NCI-H2107 treated with DMSO at 0.1 percent for 48 hours (cell line): ENCODE data around the gene SLC22A3.
"Not testable (repeated sequence)": the region's sequence is repeated elsewhere in the genome, so short reads cannot be mapped to it uniquely, and the experiment has no call there.

Source experiments
- DNase-seq: peaks from one replicate; lab custom pipeline; 2025; ENCODE audit not compliant: unreplicated experiment; lab: John Stamatoyannopoulos, UW

Gene SLC22A3

DNA sequence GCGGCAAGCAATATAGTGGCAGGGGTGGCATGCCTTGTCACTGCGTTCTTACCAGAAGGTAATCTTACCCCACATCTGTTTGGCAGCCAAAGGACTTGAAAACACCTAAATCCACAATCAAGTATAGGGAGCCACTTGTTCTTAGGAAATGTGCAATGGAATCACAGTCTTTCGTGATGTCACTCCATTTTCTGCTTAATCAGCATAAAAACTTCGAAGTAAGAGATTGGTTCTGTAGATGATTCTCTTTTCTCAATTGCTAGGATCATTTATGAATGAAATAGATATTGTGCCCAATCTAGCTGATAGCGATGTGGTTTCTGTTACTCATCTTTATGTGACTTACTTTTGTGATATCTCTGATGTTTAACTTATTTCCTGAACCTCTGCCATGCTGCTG is 89.0 kb downstream of the SLC22A3 start:
- no peak for DNase-seq

DNA sequence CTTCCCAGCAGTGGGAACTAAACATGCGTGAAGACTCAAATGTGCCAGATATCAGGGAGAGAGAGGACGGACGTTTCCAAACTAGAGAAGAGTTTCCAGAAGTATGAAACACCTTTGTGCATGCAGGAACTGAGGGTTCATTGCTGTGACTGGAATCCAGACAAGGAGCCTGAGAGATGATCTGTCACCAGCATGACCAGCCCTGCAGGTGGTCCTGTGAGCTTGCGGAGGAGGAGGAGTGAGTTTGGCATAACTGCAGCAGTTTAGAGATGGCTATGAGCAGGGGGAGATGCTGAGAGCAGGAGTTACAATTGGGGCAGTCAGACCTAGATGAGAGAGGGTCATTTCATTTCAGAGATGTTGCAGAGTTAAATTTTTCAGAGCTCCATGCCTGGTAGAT is 89.6 kb downstream of the SLC22A3 start:
- DNase-seq = no peak

DNA sequence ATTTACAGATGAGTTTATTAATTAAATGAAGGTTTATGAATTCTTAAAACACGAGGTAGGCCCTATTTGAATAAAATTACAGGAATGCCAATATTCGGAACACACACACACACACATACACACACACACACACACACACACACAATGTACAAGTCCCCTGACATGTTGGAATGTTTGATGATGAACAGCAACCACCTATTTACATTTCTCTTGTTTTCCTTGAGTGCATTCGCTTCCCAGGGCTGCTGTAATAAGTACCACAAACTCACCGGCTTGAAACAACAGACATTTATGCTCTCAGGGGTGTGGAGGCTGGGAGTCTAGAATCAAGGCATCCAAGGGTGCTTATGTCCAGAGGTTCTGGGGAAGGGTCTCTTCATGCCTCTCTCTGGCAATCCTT is 90.3 kb downstream of the SLC22A3 start:
- no peak for DNase-seq

DNA sequence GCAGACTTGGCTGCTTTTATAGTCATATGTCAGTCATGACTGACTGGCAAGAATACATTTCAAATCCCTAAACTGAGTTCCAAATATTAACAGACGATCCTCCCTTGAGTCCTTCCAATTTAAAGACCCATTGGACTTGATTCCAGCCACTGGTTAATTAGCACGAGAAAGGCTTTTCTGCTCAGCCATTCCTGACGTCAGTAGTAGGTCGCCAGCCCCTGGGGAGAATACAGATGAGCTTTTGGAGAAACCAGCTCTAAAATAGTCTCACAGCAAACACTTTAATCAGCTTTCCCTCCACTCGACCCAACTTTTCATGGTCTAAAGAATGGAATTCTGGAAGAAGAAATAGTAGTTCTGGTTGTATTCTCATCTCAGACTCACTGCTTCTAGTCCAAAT is 91.6 kb downstream of the SLC22A3 start:
- no peak for DNase-seq

DNA sequence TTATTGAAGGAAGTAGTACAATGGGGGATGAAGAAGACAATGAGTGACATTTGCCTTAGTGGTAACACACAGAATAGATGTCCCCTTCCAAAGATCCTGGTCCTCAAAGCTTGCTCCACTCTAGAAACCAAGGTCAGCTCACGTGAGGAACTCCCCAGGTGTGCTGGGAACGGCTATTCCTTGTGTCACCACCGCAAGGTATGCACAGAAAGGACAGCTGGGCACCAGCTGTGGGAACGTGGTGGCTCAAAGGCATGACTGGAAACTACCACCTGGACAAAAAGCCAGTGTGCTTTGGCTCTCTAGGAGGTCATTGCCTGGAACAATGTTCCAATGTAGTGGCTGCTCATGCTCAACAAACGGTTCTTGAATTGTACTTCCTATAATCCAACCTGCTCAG is 94.0 kb downstream of the SLC22A3 start:
- DNase-seq = no peak

DNA sequence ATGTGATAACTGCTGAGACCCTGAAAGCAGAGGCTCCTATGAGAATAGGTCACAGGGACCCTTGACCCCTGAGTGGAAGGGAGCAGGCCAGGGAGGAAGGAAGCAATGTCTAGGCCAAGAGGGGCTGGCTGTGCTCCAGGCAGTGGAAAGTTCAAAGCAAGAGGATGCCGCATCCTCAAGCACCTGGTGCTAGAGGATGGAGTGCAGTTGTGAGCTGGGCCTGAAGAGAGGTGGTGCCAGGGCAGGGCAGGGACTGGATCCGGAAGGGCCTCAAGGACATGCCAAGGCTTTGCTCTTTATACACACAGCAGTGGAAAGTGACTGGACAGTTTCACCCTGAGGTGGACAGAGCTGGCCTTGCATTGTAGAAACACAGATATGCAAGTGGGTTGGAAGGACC is 97.0 kb downstream of the SLC22A3 start:
- no peak for DNase-seq

DNA sequence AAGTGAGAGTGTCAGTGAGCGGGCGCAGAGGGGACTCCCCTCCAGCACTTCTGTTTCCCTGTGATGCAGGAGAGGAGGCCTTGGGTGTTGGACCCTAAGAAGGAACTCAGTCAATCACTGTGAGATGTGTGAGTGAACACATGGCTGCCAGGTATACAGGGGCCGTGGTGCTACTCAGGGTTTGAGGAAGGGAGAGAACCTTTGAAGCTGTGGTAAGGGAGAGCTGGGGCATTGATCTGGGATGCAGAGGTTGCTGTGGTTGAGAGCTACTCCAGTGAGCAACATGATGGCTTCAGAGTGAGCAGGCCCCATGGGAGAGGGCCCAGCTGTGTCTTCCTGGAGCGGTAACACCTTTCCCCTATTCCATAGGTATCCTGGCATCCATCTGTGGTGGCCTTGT is 99.2 kb downstream of the SLC22A3 start:
- DNase-seq = no peak

DNA sequence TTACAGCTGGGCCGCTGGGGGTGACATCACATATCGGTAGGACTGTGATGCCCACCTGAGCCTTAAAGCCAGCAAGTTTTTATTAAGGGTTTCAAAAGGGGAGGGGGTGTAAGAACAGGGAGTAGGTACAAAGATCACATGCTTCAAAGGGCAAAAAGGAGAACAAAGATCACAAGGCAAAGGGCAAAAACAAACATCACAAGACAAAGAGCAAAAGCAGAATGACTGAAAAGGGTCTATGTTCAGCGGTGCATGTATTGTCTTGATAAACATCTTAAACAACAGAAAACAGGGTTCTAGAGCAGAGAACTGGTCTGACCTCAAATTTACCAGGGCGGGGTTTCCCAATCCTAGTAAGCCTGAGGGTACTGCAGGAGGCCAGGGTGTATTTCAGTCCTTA is 101.6 kb downstream of the SLC22A3 start:
- not testable (repeated sequence) for DNase-seq

DNA sequence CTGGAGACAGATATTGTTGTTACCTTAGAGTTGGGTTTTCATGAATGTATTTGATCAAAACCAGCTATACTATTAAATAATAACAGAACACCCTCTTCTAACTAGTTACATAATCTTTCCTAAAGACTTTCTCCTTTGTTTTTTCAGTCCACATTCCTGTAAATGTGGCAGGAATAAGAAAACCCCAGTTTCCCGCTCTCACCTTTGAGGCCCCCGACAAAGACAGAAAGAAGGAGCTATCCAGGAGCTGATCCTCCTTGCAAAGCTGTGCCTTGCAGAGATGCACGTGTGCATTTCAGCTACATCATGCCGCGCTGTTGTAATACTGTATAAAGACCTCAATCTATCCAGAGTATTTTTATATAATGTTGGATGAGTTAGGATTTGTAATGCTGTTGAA is 102.7 kb downstream of the SLC22A3 start:
- DNase-seq = no peak

DNA sequence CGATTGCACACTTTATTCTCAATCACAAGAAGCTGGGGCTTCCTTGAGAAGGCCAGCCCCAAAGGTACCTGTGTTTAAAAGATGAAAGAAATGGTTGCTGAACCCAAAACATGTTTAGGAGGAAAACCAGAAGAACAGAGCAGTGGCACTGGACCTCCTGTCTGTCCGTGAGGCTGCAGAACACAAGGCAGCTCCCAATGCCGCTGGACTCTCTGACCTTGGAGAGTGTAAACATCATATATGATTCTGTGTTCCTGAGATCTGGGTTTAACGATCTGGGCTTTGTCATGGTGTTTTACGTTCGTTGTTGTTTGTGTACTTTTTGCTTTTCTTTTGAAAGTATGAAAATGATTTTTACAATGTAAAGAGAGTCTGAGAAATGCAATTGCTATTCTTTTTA is 106.1 kb downstream of the SLC22A3 start:
- DNase-seq = no peak

DNA sequence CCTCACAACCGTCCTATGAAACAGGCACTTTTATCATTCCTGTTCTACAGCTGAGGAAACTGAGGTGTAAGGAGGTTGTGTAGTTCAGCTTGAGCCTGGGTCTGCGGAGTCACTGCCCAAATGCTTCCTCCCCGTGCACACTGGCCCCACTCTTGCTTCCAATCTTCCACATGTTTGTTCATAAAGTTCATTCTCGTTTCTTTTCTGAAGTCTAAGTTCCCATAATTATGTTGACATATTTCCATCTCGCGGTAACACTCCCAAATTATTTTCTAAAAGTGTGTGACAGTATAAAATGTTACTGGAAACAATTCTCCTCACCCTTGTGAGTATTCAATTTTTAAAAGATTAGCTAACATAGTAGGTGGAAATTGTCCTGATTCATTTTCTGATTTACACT is 106.9 kb downstream of the SLC22A3 start:
- DNase-seq = no peak

DNA sequence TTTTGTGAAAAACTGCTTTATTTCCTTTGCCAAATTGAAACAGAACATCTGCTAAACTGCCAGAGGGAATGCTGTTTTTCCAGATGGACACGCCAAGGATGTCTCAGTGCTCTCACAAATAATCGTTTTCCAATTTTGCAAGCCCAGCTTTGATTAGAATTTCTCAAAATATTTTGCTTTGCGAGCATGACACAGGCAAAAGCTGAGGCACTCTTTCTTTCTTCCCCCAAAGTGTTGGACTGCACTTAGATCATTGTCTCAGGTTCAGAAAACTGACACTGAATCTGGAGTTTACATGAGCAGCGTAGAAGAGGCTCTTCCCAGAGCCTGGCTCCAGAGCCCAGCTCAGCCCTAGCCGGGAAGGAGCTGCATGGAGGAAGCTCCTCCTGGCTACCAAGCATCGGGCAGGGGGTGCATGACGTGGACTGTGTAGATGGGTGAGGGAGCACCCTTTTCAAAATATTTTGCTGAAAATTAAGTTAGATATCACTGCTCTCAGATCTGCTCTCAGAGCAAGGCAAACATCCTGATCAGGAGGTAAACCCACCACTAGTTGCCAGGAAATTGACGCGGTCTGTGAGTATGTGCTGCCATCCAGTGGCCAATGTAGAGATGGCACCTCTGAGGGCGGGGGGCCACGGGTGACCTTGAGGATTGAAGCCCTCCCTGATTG is 107.5 kb downstream of the SLC22A3 start:
- DNase-seq = peak; percentile 29

DNA sequence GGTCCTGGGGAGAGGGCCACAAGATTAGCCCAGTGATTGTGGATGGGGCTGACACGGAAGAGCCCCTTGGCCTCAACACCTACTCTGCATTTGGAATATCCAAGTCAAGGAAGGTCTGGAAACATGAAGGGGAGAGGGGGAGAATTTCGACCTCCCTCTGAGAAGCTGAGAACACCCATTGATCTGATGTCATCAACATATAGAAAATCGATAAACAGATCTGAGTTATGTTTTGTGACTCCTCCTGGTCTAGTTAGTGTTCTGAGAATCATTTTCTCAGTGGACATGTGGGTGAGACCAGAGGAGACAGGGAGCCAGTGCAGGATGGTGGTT is 108.0 kb downstream of the SLC22A3 start:
- DNase-seq = no peak

DNA sequence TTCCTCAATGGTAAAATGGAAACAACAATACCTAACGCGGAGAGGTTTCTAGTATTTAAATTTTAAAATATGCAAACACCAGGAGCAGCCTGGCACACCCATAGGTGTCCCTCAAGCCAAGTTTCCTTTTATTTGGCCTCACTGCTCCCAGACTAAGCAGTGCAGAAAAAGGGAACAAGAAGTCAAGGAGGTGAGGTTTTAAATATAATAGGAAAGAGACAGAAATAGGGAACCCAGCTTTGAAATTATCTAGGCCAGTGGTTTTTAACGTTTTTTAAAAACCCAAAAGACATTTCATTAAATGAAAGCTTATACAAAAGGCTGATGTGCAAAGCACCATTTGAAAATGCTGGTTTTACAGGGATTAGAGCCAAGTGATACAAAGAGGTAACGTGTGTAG is 109.6 kb downstream of the SLC22A3 start:
- no peak for DNase-seq

DNA sequence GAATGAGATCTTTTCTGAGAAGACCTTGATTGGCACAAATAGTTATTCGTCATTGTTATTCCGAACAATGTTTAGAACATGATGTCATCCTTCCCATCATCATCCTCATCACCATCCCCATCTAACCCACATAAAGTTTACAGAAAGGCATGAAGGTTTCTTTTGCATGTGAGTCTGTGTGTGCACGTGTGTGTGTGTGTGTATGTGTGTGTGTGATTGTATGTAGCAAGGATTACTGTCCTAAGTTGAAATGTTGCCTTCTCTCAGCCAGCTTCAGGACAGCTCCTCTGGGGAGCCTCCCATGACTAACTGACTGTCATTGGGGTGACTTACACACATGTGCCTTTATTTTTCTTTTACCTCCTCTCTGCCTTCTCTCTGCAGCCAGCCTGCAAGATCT is 113.5 kb downstream of the SLC22A3 start:
- DNase-seq = no peak

DNA sequence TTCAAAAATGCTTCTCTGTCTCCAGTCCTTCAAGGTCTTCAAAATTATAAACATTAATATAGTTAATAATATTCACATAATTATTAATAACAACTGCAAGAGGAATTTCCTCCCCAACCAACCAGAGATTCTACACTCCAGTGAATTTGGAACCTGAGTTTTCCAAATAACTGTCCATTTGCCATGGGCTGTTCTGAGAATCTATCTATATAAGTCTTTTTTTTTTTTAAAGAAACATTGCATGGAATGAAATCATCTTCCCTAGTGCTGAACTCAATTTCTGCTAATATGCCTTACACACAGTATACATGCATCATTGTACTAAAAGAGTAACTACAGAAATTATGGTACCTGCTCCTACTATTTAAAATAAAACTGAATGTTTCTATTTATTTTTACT is 113.9 kb downstream of the SLC22A3 start:
- DNase-seq = no peak

DNA sequence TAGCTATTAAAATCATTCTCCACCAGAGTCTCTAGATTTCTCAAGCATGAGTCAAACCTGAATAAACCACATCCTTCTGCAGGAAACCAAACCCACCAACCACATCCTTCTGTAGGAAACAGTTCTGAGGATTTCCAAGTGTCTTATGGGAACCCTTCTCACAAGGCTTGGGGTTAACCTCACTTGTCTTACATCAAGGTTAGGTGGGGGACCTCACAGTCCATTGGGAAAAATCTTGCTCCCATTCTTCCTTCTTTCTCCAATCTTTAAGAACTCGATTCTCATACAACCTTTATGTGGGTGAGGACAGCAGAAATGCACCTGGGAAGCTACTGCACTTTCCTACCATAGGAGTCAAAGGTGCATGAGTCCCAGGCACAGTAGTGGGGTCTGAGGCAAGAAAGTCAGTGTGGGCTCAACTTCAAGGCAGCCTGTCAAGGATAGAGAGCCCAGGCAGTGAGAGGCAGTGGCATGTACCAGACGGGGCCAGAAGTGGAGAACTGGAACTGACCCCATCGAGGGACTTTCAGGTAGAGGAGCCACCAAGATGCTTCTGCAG is 114.5 kb downstream of the SLC22A3 start:
- DNase-seq = no peak

DNA sequence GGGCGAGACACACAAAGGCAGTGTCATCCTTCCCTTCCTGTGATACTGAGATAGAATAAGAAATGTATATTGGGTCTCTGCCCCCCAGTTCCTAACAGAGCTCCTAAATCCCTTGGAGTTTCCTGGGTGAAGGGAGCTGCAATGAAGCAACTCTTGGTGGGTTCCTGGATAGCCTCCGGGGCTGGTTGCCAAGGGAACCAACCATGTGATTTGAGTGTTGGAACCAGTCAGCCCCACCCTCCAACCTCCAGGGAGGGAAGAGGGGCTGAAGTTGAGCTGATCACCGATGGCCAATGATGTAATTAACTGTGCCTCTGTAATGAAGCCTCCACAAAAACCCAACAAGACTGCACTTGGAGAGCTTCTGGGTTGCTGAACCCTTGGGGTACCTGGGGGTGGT is 116.6 kb downstream of the SLC22A3 start:
- no peak for DNase-seq

DNA sequence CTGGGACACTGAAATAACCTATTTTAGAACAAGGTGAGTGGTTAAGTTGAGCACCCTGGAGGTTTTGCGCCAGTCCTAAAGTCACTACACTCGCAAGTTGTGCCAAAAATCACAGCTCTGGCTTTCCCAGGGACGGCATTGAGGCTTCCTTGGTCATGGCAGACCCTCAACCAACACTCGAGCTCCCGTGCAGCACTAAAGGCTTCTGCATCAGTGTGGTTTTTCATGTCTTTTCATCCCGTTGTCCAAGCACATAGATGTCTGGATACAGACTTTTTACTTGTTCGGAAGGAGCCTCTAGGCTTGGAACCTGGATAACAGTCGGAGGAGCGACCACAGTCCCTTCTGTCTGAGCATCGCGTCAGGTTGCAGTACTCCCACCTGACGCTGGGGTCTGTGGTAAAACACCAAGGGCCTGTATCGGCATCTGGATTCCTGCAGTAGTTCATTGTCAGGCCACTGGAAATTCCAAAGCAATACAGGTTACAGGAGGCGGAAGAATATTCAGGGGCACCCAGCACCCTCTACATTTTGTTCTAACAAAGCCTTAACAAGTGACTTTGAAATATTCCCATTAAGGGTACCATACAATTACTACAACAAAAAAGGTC is 119.2 kb downstream of the SLC22A3 start:
- DNase-seq = not testable (repeated sequence)

DNA sequence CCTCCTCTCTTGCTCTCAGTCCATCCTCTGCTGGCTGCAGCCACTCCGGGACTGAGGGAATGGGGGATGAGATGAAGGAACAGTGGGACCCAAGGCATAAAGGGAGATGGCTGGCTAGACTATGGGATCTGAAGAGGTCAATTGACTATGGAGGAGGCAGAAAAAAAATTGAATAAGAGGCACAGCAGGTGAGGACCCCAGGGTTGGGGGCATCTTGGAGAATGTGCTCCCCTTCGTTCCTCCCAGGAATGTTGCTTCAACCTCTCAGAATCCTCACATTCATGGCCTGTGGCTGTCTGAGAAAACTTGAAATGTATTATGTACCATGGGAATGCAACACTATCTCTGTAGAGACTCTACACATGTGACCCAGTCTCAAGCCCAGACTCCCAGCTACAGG is 121.0 kb downstream of the SLC22A3 start:
- DNase-seq = no peak

DNA sequence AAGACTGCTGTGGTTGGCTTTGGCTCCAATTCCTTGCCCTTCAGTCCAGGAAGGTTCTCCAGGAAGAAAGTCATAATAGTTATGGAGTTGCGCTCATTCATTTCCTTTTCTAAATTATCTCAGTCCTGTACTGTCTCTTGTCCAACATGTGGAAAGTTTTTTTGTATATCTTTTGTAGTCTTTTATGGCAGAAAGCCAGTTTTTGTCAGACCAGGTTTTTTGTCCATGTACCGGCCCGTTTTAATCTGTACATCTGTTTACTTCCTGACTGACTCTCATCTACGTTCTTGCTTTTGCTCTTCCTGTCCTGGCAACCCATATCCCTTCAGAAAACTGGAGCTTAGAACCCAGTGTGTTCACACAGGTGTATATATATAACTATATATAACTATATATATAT is 127.9 kb downstream of the SLC22A3 start:
- DNase-seq = not testable (repeated sequence)

DNA sequence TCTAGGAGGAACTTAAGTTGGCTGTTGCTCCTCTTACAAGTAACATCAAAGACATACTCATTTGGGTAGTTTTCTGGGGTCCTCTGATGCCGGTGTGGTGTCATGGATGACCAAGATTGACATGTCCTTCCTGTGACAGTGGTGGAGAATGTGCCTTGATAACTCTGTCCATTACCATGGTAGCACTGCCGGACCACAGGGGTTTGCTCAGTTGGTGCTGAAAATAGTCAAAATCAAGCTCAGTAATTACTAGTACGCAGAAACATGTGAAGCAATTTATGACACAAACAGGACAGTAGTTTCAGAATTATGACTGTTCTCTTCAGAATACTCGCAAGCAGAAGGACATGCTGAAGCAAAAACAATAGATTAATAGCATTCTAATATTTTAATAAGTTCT is 128.9 kb downstream of the SLC22A3 start:
- DNase-seq = not testable (repeated sequence)

DNA sequence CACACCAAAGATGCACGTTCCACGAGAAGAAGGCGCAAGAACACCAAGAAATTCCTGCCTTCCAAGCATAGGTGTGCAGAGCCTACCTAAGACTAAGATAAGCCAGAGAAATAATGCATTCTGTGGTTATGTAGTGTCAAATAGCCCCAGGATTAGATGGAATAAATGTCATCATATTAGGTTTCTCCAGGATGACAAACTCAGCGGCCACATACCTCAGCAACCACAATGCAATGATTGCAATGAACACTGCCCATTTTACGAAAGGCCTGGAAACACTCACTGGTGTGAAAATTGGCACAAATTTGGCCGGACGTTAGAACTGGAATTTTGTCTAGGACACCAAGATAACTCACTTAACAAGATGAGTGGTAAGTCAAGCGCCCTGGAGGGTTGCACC is 129.7 kb downstream of the SLC22A3 start:
- DNase-seq = no peak
